HG03469 (cell line): ENCODE data around the gene SPOCK2.

Experiments
- ATAC-seq: cut with Tn5 transposase; IDR thresholded peaks from one replicate; pipeline ENCODE4 v1.9.1; 2021; ENCODE audit warnings: mild to moderate bottlenecking, moderate library complexity, moderate number of reproducible peaks; ENCODE audit not compliant: unreplicated experiment

The SPOCK2 gene

GRCh38 chr10:72058347-72058898 is 29.9 kb downstream of the SPOCK2 start:
- no peak for ATAC-seq

GRCh38 chr10:72056932-72057751 is 31.2 kb downstream of the SPOCK2 start:
- no peak for ATAC-seq

- ATAC-seq = no peak
Measured at GRCh38 chr10:72056113-72056512, 32.2 kb downstream of the SPOCK2 start.

GRCh38 chr10:72053690-72054089 is 34.7 kb downstream of the SPOCK2 start:
- no peak for ATAC-seq

GRCh38 chr10:72050873-72051272 is 37.5 kb downstream of the SPOCK2 start:
- no peak for ATAC-seq

GRCh38 chr10:72049969-72050781 is 38.2 kb downstream of the SPOCK2 start:
- no peak for ATAC-seq

- no peak for ATAC-seq
Measured at GRCh38 chr10:72049472-72049871, 38.9 kb downstream of the SPOCK2 start.

GRCh38 chr10:72048450-72049124 is 39.8 kb downstream of the SPOCK2 start:
- ATAC-seq = peak; percentile 60

GRCh38 chr10:72045586-72045985 is 42.8 kb downstream of the SPOCK2 start:
- no peak for ATAC-seq

GRCh38 chr10:72044417-72045041 is 43.8 kb downstream of the SPOCK2 start:
- no peak for ATAC-seq

GRCh38 chr10:72043016-72043834 is 45.1 kb downstream of the SPOCK2 start:
- no peak for ATAC-seq

- ATAC-seq = no peak
Measured at GRCh38 chr10:72041491-72041890, 46.9 kb downstream of the SPOCK2 start.

- ATAC-seq = no peak
Measured at GRCh38 chr10:72039377-72039776, 49.0 kb downstream of the SPOCK2 start.

GRCh38 chr10:72038458-72039001 is 49.8 kb downstream of the SPOCK2 start:
- no peak for ATAC-seq

GRCh38 chr10:72037811-72038210 is 50.5 kb downstream of the SPOCK2 start:
- no peak for ATAC-seq

- no peak for ATAC-seq
Measured at GRCh38 chr10:72037266-72037665, 51.1 kb downstream of the SPOCK2 start.

GRCh38 chr10:72035252-72035887 is 53.0 kb downstream of the SPOCK2 start:
- no peak for ATAC-seq

GRCh38 chr10:72034761-72035160 is 53.6 kb downstream of the SPOCK2 start:
- ATAC-seq = no peak

- ATAC-seq = no peak
Measured at GRCh38 chr10:72034040-72034499, 54.3 kb downstream of the SPOCK2 start.
